AG04449 (cell line): ENCODE measurements around the gene C2CD3.

ENCODE experiments used
- CTCF ChIA-PET: fragments of 350-600 bp; formaldehyde crosslinking; extraction: SDS; loops from one replicate; lab custom pipeline; 2021; ENCODE audit warnings: antibody characterized with exemption; lab: Yijun Ruan, JAX
- POLR2A ChIA-PET: fragments of 400-600, 350-600 bp; formaldehyde crosslinking; extraction: SDS; loops from one replicate; lab custom pipeline; 2020; ENCODE audit warnings: antibody characterized with exemption, inconsistent platforms; lab: Yijun Ruan, JAX
- DNase-seq: peaks from one replicate; pipeline ENCODE4 v3.0.0-alpha.2; 2010; ENCODE audit warnings: low read depth, low spot score
- H3K4me3 ChIP-seq: 2 replicates; pipeline ENCODE4 v1.5.1; 2011; ENCODE audit warnings: low read depth, mild to moderate bottlenecking, control low read depth, low read length
- TF ChIP-seq, protein P1 (sequence below): IDR thresholded peaks from one replicate; pipeline ENCODE4 v1.5.1; 2011; ENCODE audit warnings: mild to moderate bottlenecking, moderate library complexity, low read length, control low read depth, inconsistent platforms; ENCODE audit not compliant: insufficient read depth; ENCODE audit errors: missing control alignments

C2CD3 gene

DNA sequence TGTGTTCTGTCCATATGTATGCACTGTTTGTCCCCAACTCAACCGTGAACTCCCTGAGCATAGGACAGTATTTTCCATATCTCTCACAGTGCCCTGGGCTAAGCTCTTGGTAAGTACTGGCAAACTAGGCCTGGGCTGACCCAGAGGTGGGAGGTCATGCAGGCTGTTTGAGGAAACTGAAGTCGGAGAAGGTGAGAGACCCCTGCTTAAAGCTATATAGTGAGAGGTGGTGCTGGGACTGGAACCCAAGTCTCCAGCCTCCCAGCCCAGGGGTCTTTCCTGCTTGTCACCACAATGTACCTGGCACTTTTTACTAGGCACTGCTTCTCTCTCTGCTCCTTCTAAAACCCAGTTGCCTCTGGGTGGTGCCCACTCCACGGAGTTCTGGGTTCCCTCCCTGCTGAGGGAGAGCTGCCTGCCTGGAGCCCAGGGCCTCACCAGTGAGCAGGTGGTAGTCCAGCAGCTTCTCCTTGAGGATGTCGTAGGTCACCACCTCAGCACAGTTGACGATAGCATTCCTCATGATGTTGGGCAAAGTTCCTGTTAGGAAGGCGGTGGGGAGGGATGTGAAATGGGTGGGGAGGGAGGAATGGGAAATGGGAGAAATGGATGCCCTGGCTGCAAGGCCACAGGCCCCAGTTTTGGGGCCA, 166.6 kb downstream of the C2CD3 start:
- TF ChIP-seq, protein P1, sequence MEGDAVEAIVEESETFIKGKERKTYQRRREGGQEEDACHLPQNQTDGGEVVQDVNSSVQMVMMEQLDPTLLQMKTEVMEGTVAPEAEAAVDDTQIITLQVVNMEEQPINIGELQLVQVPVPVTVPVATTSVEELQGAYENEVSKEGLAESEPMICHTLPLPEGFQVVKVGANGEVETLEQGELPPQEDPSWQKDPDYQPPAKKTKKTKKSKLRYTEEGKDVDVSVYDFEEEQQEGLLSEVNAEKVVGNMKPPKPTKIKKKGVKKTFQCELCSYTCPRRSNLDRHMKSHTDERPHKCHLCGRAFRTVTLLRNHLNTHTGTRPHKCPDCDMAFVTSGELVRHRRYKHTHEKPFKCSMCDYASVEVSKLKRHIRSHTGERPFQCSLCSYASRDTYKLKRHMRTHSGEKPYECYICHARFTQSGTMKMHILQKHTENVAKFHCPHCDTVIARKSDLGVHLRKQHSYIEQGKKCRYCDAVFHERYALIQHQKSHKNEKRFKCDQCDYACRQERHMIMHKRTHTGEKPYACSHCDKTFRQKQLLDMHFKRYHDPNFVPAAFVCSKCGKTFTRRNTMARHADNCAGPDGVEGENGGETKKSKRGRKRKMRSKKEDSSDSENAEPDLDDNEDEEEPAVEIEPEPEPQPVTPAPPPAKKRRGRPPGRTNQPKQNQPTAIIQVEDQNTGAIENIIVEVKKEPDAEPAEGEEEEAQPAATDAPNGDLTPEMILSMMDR, result no peak
- ChIA-PET POLR2A (no interaction called here), CTCF (no interaction called here)
- no peak overlapping the region for H3K4me3 ChIP-seq
- no peak for DNase-seq

DNA sequence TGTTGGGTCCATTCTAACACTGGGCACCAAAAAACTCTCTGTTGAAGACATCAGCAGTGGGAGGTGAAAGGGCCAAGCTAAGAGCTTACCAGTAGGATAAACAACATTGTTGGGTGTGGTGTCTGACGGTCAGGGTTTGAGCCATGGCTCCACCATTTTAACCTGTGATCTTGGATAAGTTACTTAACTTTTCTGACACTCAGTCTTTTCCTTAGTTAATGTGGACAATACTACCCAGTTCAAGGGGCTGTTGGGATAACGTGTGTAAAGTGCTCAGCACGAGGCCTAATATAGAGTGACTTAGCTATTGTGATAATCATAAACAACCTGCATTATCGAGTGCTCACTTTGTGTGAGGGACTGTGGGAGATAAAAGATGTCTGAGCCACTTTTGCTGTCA, 168.0 kb downstream of the C2CD3 start:
- CTCF ChIA-PET, result no interaction called here
- POLR2A ChIA-PET, result no interaction called here

DNA sequence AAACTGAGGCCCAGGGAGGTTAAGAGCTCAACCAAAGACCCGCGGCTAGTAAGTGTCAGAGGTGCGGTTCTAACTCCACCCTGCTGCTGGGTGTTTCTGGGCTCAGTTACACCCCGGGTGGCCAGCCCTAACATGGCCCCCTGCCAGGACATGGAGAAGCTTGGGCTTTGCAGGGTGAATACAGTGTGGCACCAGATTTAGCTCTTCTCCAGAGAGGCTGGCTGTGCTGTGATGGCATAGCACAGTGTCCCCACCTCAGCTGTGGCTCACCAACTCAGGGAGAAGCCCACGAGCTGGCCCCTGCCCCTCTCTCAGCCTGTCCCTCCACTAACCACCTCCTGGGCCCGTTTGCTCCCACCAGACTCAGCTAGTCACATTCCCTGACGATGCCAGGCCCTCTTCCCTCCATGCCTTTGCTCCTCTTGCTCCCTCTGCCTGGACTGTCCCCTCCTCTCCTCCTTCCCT, 168.9 kb downstream of the C2CD3 start:
- DNase-seq, result no peak
- TF ChIP-seq, protein P1, result no peak
- ChIA-PET POLR2A (no interaction called here), CTCF (interaction anchor here (0.9 to 1.1 kb wide), 2 partner anchors 10 to 38 kb away, joined by 3 read pairs; no protein-coding TSS in a partner anchor)
- H3K4me3 ChIP-seq, result no peak overlapping the region

More for the DNA sequence above, 168.0 kb downstream of the C2CD3 start:
- H3K4me3 ChIP-seq, result no peak overlapping the region
- TF ChIP-seq, protein P1, result no peak
- no peak for DNase-seq

DNA sequence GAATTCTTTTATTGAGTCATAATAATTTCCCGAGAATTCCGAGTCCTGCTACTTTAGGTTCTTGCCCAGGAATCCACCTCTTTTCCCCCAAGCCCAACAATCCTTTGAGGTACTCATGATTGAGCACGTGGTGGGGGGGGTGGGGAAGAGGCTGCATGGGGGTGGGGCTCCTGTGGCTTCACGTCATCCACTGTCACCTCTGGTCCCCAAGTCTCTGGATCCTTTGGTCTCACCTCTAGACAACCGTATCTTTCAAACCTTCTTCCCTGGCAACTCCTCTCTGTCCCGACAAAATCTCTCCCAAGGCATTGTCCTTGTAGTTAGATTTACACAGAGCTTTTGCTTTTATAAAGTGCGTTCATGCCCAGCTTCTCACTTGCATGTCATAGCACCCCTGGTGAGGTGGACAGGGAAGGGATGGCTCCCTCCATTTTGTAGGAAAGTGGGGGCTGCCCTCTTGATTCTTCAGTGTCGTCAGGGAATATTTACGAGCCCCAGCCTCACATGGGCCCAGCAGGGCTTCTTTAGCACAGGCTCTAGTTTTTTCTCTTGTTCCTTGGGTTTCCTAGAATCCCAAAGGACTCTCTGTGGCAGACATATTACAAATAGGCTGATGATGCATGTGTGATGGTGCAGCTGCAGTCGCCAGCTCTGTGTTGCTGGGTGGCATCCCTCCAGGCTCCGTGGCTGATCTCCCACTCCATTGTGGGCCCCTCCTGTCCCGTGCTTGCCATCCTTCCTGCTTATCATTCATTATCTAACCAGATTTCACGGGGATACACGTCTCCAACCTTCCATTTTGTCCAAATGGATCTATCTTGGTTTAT, 170.3 kb downstream of the C2CD3 start:
- no peak overlapping the region for H3K4me3 ChIP-seq
- ChIA-PET CTCF (interaction anchor here (1.4 kb wide), 1 partner anchor 14 kb away, joined by 3 read pairs; no protein-coding TSS in a partner anchor), POLR2A (no interaction called here)
- no peak for DNase-seq
- TF ChIP-seq, protein P1, result no peak

DNA sequence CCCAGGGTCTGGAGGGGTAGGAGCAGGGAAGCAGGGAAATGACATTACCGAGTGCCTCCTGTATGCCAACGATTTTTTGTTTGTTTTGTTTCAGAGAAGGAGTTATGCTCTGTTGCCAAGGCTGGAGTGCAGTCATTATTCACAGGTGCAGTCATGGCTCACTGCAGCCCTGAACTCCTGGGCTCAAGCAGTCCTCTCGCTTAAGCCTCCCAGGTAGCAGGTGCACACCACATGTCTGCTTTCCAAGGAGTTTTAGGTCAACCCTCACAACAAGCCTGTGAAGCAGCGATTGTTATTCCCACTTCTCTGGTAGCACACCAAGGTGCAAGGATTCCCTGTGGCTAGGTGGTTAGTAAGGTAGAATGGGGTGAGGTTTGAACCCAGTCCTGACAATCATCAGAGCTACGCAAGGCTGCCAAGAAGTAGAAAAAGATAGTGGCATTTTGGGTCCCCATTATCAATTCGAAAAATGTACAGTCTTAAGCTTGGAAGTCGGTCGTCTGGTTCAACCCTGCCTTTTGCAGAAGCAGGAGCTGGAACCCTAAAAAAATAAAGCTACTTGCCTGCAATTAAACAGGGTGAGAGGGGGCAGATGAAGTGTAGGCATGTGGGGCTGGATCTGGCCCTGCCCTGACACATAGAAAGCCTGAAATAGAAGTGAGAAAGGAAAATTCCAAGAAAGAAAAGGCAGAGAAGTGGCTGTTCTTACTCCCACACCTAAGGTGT, 171.1 kb downstream of the C2CD3 start:
- POLR2A ChIA-PET, result no interaction called here
- TF ChIP-seq, protein P1, result no peak
- DNase-seq, result no peak
- CTCF ChIA-PET, result interaction anchor here (1.4 kb wide), 1 partner anchor 15 kb away, joined by 3 read pairs; no protein-coding TSS in a partner anchor
- H3K4me3 ChIP-seq, result no peak overlapping the region
